ENCODE measurements around the gene P2RY2. TPM values are rescaled to one million over a fixed set of nuclear protein-coding genes. Genes with fewer than 3 reads are reported as not detected.

P2RY2 gene
- total and polyA plus RNA-seq, 3 experiments from 2014 or later, result not detected

- ChIA-PET POLR2A (no interaction called here), CTCF (no interaction called here)
- Mint-ChIP-seq H3K27ac (peak overlapping the region in 1 of 8 donors; percentile 32), H3K4me1 (peaks cover 0 to 4% (median 2%) of the 10 kb centered on the region in 3 donors), H3K9me3 (no peaks in the 10 kb centered on the region), H3K4me3 (no peak overlapping the region), H3K36me3 (no peaks in the 10 kb centered on the region), H3K27me3 (peaks cover 9 to 16% of the 10 kb centered on the region in 2 donors)
- H3K4me3 ChIP-seq (ENCODE audit: low read length), result no peak overlapping the region
- H3K4me1 ChIP-seq (ENCODE audit: insufficient read depth, low read length), result peaks cover under 1% of the 10 kb centered on the region
- no peak overlapping the region for H3K27ac ChIP-seq (ENCODE audit: low read depth, low read length)
- no peaks in the 10 kb centered on the region for H3K9me3 ChIP-seq (ENCODE audit: low read length)
- no peaks in the 10 kb centered on the region for H3K36me3 ChIP-seq (ENCODE audit: insufficient read depth, low read length)
- no peak for DNase-seq
- no peaks in the 10 kb centered on the region for H3K27me3 ChIP-seq (ENCODE audit: insufficient read depth, low read length, poor library complexity, severe bottlenecking)
These were observed 28.1 kb upstream of the P2RY2 start for GRCh38 chr11:73189723-73190556.

- no peaks in the 10 kb centered on the region for H3K4me1 ChIP-seq (ENCODE audit: insufficient read depth, low read length)
These were observed 27.6 kb upstream of the P2RY2 start for GRCh38 chr11:73190557-73190885.

GRCh38 chr11:73191151-73191550, 26.9 kb upstream of the P2RY2 start:
- Mint-ChIP-seq H3K27me3 (peaks cover 6 to 10% of the 10 kb centered on the region in 2 donors), H3K36me3 (no peaks in the 10 kb centered on the region), H3K9me3 (no peaks in the 10 kb centered on the region), H3K4me3 (no peak overlapping the region), H3K27ac (peak overlapping the region in 1 of 8 donors; percentile 24), H3K4me1 (no peaks in the 10 kb centered on the region)
- no peak for DNase-seq
- CTCF ChIA-PET, result interaction anchor here (1.2 kb wide), 1 partner anchor 9 kb away, joined by 3 read pairs; no protein-coding TSS in a partner anchor
- Histone ChIP-seq H3K27me3 (ENCODE audit: insufficient read depth, low read length, poor library complexity, severe bottlenecking) (no peaks in the 10 kb centered on the region), H3K27ac (ENCODE audit: low read depth, low read length) (no peak overlapping the region), H3K4me3 (ENCODE audit: low read length) (no peak overlapping the region), H3K9me3 (ENCODE audit: low read length) (no peaks in the 10 kb centered on the region), H3K36me3 (ENCODE audit: insufficient read depth, low read length) (no peaks in the 10 kb centered on the region), H3K4me1 (ENCODE audit: insufficient read depth, low read length) (no peaks in the 10 kb centered on the region)
- POLR2A ChIA-PET, result no interaction called here

More at GRCh38 chr11:73190557-73190885, 27.6 kb upstream of the P2RY2 start:
- ChIA-PET POLR2A (no interaction called here), CTCF (no interaction called here)
- H3K27ac Mint-ChIP-seq, result no peak overlapping the region
- Histone ChIP-seq H3K36me3 (ENCODE audit: insufficient read depth, low read length) (no peaks in the 10 kb centered on the region), H3K4me3 (ENCODE audit: low read length) (no peak overlapping the region), H3K9me3 (ENCODE audit: low read length) (no peaks in the 10 kb centered on the region), H3K27ac (ENCODE audit: low read depth, low read length) (no peak overlapping the region), H3K27me3 (ENCODE audit: insufficient read depth, low read length, poor library complexity, severe bottlenecking) (no peaks in the 10 kb centered on the region)
- no peaks in the 10 kb centered on the region for H3K9me3 Mint-ChIP-seq
- H3K27me3 Mint-ChIP-seq, result peaks cover 9 to 12% of the 10 kb centered on the region in 2 donors
- no peaks in the 10 kb centered on the region for H3K36me3 Mint-ChIP-seq
- H3K4me3 Mint-ChIP-seq, result no peak overlapping the region
- DNase-seq, result no peak
- no peaks in the 10 kb centered on the region for H3K4me1 Mint-ChIP-seq

- Mint-ChIP-seq H3K36me3 (no peaks in the 10 kb centered on the region), H3K4me3 (no peak overlapping the region), H3K27ac (no peak overlapping the region), H3K4me1 (no peaks in the 10 kb centered on the region), H3K9me3 (no peaks in the 10 kb centered on the region), H3K27me3 (peaks cover 4 to 6% of the 10 kb centered on the region in 2 donors)
- no peaks in the 10 kb centered on the region for H3K9me3 ChIP-seq (ENCODE audit: low read length)
- DNase-seq, result no peak
- no peaks in the 10 kb centered on the region for H3K27me3 ChIP-seq (ENCODE audit: insufficient read depth, low read length, poor library complexity, severe bottlenecking)
- no peaks in the 10 kb centered on the region for H3K4me1 ChIP-seq (ENCODE audit: insufficient read depth, low read length)
- POLR2A ChIA-PET, result no interaction called here
- CTCF ChIA-PET, result no interaction called here
- H3K4me3 ChIP-seq (ENCODE audit: low read length), result no peak overlapping the region
- no peaks in the 10 kb centered on the region for H3K36me3 ChIP-seq (ENCODE audit: insufficient read depth, low read length)
- no peak overlapping the region for H3K27ac ChIP-seq (ENCODE audit: low read depth, low read length)
These were observed 25.8 kb upstream of the P2RY2 start for GRCh38 chr11:73192272-73192671.

- POLR2A ChIA-PET, result no interaction called here
- CTCF ChIA-PET, result interaction anchor here (1.0 kb wide), 1 partner anchor 8 kb away, joined by 3 read pairs; no protein-coding TSS in a partner anchor
These were observed 24.6 kb upstream of the P2RY2 start for GRCh38 chr11:73193251-73194033.

GRCh38 chr11:73194034-73194507, 24.0 kb upstream of the P2RY2 start:
- Histone ChIP-seq H3K9me3 (ENCODE audit: low read length) (no peaks in the 10 kb centered on the region), H3K27ac (ENCODE audit: low read depth, low read length) (no peak overlapping the region), H3K36me3 (ENCODE audit: insufficient read depth, low read length) (no peaks in the 10 kb centered on the region), H3K4me3 (ENCODE audit: low read length) (no peak overlapping the region), H3K27me3 (ENCODE audit: insufficient read depth, low read length, poor library complexity, severe bottlenecking) (no peaks in the 10 kb centered on the region), H3K4me1 (ENCODE audit: insufficient read depth, low read length) (no peaks in the 10 kb centered on the region)
- H3K36me3 Mint-ChIP-seq, result no peaks in the 10 kb centered on the region
- no peak for DNase-seq
- no peak overlapping the region for H3K4me3 Mint-ChIP-seq
- ChIA-PET POLR2A (no interaction called here), CTCF (interaction anchor here (1.0 kb wide), 1 partner anchor 8 kb away, joined by 3 read pairs; no protein-coding TSS in a partner anchor)
- no peaks in the 10 kb centered on the region for H3K9me3 Mint-ChIP-seq
- H3K27me3 Mint-ChIP-seq, result peaks cover 0 to 6% of the 10 kb centered on the region in 2 donors
- H3K27ac Mint-ChIP-seq, result peak overlapping the region in 1 of 8 donors; percentile 30
- H3K4me1 Mint-ChIP-seq, result no peaks in the 10 kb centered on the region

More at GRCh38 chr11:73193251-73194033, 24.6 kb upstream of the P2RY2 start:
- Mint-ChIP-seq H3K36me3 (no peaks in the 10 kb centered on the region), H3K4me1 (no peaks in the 10 kb centered on the region), H3K27me3 (peaks cover 2 to 4% of the 10 kb centered on the region in 2 donors), H3K4me3 (no peak overlapping the region), H3K9me3 (no peaks in the 10 kb centered on the region), H3K27ac (peak overlapping the region in 2 of 8 donors; percentile 54 to 76)
- H3K36me3 ChIP-seq (ENCODE audit: insufficient read depth, low read length), result no peaks in the 10 kb centered on the region
- no peaks in the 10 kb centered on the region for H3K4me1 ChIP-seq (ENCODE audit: insufficient read depth, low read length)
- H3K27ac ChIP-seq (ENCODE audit: low read depth, low read length), result no peak overlapping the region
- H3K4me3 ChIP-seq (ENCODE audit: low read length), result no peak overlapping the region
- H3K27me3 ChIP-seq (ENCODE audit: insufficient read depth, low read length, poor library complexity, severe bottlenecking), result no peaks in the 10 kb centered on the region
- no peak for DNase-seq
- no peaks in the 10 kb centered on the region for H3K9me3 ChIP-seq (ENCODE audit: low read length)

GRCh38 chr11:73194593-73194992, 23.5 kb upstream of the P2RY2 start:
- H3K36me3 ChIP-seq (ENCODE audit: insufficient read depth, low read length), result no peaks in the 10 kb centered on the region
- Mint-ChIP-seq H3K4me1 (no peaks in the 10 kb centered on the region), H3K4me3 (no peak overlapping the region), H3K36me3 (no peaks in the 10 kb centered on the region), H3K9me3 (no peaks in the 10 kb centered on the region), H3K27me3 (peaks cover 0 to 4% of the 10 kb centered on the region in 2 donors), H3K27ac (no peak overlapping the region)
- H3K4me1 ChIP-seq (ENCODE audit: insufficient read depth, low read length), result no peaks in the 10 kb centered on the region
- no peak for DNase-seq
- no peaks in the 10 kb centered on the region for H3K9me3 ChIP-seq (ENCODE audit: low read length)
- POLR2A ChIA-PET, result no interaction called here
- CTCF ChIA-PET, result interaction anchor here (1.0 kb wide), 1 partner anchor 9 kb away, joined by 3 read pairs; no protein-coding TSS in a partner anchor
- no peak overlapping the region for H3K4me3 ChIP-seq (ENCODE audit: low read length)
- H3K27ac ChIP-seq (ENCODE audit: low read depth, low read length), result no peak overlapping the region
- H3K27me3 ChIP-seq (ENCODE audit: insufficient read depth, low read length, poor library complexity, severe bottlenecking), result no peaks in the 10 kb centered on the region

Measured in CD8-positive, alpha-beta memory T cell (primary cell).